Fibroblast of skin of right biceps (primary cell): ENCODE results near the gene CD200.

Experiments
- DNase-seq: peaks from one replicate; pipeline ENCODE4 v3.0.0-alpha.2; 2013

CD200 gene

GRCh38 chr3:112333381-112334317 lies 693 bp downstream of the CD200 start:
- no peak for DNase-seq

- DNase-seq, result no peak
Observed at GRCh38 chr3:112334691-112335433, 1.9 kb downstream of the CD200 start.

- DNase-seq, result no peak
Observed at GRCh38 chr3:112335434-112335781, 2.5 kb downstream of the CD200 start.

DNA sequence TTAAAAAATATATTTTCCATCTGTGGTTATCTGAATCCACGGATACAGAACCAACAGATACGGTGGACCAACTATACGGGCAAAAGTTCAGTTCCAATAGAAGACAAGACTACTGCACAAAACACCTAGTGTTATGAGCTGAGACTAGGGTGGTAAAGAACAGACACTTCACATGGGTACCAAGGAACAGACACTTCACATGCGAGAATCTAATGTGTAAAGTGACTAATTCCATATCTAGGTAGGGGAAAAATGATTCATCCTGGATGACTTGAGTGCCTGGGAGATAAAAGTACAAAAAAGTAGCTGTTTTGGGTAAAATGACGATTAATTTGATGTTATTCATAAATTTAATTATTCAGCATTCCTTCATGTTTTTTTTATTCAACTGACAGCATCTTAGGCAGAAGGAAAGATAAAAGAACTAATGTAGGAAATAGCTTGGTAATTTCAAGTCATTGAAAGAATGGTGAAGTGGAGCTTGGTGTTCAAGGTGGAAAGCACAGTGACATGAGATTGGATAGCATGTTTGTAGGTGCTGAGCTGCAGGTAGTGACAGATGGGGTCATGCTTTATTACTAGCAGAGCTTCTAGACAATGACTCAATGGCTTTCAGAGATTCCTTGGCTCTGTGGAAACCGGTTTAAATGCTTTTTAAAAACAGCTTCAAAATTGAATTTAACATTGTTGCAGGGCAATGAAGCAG lies 5.2 kb downstream of the CD200 start:
- DNase-seq, result no peak

GRCh38 chr3:112338727-112339056 lies 5.7 kb downstream of the CD200 start:
- DNase-seq, result no peak

DNA sequence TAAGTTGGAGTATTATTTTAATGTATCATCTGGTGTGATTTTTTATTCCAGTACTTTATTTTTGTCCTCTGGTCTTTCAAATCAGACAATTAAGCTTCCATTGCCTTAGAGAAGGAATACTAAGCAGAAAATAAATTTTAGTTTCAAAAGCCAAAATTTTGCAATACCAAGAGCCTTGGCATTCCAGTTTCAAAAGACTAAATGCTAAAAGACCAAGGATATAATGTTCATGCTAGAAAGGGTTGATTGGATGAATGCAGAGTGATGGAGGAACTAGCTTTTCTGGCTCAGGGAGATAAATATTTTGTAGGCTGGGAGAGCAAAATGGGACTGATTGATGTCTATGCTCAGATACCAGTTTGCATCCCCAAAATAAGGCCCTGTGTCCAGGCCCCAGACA lies 6.2 kb downstream of the CD200 start:
- DNase-seq, result no peak

DNA sequence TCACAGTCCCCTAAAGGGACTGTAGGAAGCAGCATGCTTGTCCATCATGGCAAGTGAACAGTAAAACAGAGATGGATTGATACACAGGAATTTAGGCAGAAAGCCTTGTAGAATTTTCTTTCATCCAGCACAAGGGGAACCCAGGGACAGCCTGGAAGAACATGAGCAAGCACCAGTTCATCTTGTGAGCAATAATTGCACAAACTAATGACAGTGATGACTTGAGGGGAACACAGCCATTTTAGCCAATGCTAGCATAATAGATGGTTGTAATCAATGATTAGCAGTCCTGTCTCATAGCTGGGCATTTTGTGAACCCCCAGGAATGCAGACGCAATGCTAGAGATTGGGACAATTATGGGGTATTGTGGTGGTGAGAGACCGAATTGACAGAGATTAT lies 6.7 kb downstream of the CD200 start:
- DNase-seq, result no peak

GRCh38 chr3:112341386-112341785 lies 8.4 kb downstream of the CD200 start:
- no peak for DNase-seq

DNA sequence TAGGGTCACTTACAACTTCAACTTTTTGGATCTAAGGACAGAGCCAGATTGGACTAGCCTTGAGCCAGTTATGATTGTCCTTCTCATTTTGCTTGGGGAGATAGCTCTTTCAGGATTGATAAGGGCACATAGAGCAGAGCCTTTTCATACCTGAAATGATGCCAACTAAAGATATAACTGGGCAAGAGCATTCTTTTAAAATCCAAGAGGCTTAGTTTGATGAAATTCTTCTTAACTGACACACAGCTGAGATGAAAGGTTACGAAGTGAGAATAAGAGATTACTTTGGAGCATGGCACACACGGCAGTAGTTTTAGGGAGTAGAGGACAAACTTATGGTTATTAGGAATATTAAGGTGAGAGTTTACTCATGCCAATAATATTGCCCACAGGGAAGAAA lies 12.7 kb downstream of the CD200 start:
- DNase-seq, result no peak

- DNase-seq, result no peak
Observed at GRCh38 chr3:112346491-112347122, 13.7 kb downstream of the CD200 start.

- no peak for DNase-seq
Observed at GRCh38 chr3:112348943-112349342, 16.0 kb downstream of the CD200 start.

- DNase-seq, result no peak
Observed at GRCh38 chr3:112349557-112349956, 16.6 kb downstream of the CD200 start.

DNA sequence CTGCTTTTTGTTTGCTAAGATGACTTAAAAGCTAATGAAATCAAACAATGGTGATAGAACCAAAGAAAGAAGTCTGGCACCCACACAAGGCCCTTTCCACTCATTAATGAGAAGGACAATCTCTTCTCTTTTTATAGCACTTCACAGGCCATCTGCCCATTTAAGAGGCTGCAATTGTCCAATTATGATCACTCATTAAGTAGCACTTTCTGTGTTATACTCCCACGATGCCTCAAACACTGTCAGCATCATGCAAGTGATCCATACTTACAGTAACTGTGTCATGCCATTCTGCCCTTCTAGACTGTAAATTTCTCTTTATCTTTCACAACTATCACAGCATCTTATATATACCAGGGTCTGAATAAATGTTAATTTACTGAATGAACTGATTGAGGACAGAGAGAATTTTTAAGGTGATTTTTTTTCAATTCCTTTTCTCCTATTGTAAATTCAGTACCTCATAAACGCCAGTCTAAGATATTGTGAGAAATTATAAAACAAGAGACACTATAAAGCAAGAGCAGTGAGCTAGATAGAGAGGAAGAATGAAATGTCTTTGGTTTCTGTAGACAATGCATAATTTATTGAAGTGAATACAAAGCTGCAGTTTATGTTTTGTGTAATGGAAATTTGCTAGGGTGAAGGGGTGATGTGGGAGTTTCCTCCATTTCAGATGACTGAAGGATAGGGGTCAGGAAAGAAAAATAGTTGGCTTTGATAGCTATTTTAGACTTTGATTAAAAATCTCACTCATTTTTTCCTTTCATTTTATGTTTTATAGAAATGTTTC lies 17.3 kb downstream of the CD200 start:
- no peak for DNase-seq

DNA sequence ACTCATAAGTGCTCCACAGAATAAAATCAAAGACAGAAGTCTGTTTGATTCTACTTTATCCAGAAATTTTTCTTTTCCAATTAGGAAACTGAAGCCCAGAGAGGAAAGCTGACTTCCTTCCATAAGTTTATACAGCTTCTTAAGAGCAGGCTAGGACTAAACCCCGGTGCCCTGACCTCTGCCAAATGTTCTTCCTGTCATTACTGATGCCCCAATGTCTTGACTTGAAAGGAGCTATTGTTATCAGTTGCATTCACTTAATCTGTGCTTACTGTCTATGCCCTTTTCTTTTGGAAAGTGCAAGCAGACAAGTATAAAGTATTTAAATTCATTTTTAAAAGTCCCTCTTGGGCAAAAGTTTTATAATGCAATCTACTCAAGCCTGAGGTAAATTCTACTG lies 18.1 kb downstream of the CD200 start:
- no peak for DNase-seq

- no peak for DNase-seq
Observed at GRCh38 chr3:112351823-112352222, 18.9 kb downstream of the CD200 start.

DNA sequence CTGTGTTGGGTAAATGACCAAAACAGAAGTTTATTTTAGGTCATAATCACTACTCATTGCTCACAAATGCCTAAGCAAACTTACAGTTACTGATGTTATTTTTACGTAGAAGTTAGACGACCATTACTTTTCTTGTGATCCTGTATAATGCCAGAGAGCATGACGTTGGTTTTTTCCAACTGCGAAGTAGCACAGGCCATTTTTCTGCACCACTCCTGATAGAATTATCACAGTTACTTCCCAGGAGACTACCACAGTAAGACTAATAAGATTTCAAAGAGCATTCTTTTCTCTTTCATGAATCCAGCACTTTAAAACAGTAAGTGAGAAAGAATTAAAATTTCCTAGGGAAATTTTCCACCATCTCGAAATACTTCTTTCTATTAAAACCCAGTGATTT lies 19.8 kb downstream of the CD200 start:
- DNase-seq, result no peak

GRCh38 chr3:112353365-112353764 lies 20.4 kb downstream of the CD200 start:
- no peak for DNase-seq

- no peak for DNase-seq
Observed at GRCh38 chr3:112354642-112355306, 21.8 kb downstream of the CD200 start.

GRCh38 chr3:112355307-112355687 lies 22.3 kb downstream of the CD200 start:
- DNase-seq, result no peak

DNA sequence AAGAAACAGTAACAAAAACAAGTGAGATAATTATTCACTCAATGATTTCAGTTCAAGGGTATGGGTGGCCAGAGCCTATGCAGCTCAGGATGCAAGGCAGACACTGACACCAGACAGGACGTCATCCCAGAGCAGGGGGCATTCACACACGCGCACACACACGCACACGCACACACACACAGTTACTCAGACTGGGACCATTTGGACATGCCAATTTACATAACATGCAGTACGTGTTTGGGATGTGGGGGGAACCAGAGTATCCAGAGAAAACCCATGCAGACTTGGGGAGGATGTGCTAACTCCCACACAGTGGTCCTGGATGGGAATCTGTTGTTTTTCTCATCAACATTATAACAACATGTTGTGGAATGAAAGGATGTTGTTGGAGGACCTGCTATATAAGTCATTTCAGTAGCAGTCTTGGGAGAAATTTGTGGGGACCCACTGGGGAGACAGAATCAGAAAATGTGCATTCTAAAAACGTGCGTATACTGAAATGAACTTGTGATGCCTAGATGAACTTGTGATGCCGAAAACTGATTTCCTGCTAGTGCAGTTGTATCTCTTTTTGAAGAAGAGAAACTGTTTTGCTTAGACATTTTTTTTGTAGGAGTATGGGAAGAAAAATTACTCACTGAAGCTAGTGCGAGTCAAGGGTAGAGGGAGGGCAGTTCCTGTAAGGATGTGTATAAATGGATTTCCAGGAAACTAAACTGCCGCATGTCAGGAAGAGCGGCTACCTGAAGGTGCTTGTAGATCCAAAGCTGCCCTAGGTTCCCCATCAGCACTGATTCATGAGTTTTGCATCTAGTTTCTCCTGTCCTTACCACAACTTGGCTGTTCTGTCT lies 25.2 kb downstream of the CD200 start:
- no peak for DNase-seq

GRCh38 chr3:112360561-112360960 lies 27.6 kb downstream of the CD200 start:
- no peak for DNase-seq
